ENCODE results near the gene TXNRD1.
"Not testable (repeated sequence)": the region's sequence is repeated elsewhere in the genome, so short reads cannot be mapped to it uniquely, and the experiment has no call there.

Gene TXNRD1

GRCh38 chr12:104197264-104197663 is 18.3 kb upstream of the TXNRD1 start:
- FAIRE-seq: no peak

GRCh38 chr12:104199964-104200363 is 15.6 kb upstream of the TXNRD1 start:
- no peak for FAIRE-seq

- no peak for FAIRE-seq
Measured at GRCh38 chr12:104201238-104202001, 14.2 kb upstream of the TXNRD1 start.

DNA sequence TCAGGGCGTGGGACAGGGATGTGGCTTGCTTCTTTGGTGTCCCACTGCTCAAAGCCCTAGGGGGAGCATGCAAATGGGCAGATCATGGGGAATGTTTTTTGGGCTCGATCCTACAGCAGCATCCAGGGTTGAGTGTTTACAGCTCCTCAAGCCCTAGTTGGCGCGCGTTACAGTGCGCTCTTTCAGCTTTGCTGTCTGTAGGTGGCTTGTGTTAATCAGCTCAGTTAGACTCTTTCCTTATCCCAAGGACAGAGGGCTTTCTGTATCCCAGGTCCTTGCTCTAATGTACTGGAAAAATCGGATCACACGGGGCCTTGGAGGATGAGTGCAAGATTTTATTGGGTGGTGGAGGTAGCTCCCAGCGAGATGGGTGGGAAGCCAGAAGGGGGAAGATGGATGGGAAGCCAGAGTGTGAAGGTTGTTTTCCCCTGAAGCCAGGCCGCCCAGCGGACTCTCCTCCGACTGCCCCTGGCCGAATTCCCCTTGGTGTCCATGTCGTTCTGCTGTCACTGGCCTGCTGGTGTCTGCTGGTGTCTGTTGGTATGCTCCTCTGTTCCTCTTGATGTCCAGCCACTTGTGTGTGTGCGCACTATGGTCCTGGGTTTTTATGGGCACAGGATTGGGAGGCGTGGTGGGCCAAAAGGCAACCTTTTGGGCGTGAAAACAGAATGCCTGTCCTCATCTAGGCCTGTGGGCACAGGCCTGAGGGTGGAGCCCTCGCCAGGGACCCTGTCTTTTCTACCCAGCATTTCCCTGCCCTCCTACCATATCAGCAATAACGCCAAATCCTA is 10.7 kb upstream of the TXNRD1 start:
- no peak for FAIRE-seq

GRCh38 chr12:104207416-104208205 is 8.0 kb upstream of the TXNRD1 start:
- no peak for FAIRE-seq

DNA sequence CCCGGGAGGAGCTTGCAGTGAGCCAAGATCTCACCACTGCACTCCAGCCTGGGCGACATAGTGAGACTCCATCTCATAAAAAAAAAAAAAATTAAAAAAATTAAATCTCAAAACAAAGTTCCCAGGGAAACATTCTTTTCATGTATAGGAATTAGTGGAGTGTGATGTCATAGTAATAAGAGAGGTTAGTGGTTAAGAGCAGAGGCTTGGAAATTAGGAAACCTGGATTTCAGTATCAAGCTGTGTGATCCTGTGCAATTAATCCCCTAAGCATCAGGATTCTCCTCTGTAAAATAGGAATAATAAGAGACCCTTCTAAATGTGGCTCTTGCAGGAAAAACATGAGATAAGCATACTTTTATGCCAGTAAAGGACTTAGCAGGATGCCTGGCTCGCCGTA is 3.1 kb upstream of the TXNRD1 start:
- no peak for FAIRE-seq

DNA sequence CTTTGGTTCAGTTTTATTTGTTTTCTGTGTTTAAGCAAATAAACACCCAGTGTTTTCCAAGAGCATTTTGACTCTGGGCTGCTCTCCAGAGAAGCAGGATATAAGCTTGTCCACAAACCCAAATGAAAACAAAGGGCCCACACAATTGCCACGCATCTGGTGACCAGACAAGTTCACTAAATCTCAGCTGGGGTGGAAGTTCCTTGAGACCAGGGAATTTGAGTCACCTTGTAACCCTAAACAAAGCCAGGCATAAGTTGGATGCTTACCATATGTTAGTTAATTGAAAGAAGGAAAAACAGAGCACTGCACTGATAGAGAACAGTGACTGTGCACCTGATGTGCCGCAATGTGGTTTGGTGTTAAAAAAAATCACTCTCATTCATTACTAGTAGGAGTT is 1.6 kb upstream of the TXNRD1 start:
- FAIRE-seq: no peak

DNA sequence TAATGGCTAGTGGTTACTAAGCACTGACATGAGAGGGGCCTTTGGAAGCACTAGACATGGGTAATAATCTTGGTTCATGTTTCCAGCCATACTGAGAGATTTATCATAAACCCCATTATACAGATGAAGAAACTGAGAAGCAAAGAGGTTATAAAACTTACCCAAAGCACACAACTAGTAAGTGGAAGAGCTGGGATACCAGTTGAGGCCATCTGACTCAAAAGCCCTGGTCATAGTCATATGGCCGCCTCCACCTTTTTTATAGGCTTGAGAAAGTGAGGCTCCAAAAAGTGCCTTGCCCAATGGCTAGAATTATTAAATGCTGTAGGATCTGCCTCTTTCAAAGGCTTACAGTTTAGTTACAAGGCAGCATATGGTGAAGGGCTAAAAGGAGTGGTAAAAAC is 944 bp downstream of the TXNRD1 start:
- no peak for FAIRE-seq

GRCh38 chr12:104218506-104218905 is 2.9 kb downstream of the TXNRD1 start:
- not testable (repeated sequence) for FAIRE-seq

DNA sequence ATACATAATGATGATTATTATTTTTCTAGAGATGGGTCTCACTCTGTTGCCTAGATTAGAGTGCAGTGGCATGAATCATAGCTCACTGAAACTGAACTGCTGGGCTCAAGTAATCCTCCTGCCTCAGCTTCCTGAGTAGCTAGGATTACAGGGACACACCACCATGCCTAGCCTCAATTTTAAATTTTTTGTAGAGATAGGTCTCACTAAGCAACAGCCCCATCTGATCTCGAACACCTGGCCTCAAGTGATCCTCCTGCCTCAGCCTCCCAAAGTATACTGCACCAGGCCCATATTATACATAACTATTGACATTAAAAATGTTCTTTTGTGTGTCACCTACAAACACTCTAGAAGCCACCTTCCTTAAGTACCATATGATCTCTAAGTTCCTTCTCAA is 3.4 kb downstream of the TXNRD1 start:
- no peak for FAIRE-seq

DNA sequence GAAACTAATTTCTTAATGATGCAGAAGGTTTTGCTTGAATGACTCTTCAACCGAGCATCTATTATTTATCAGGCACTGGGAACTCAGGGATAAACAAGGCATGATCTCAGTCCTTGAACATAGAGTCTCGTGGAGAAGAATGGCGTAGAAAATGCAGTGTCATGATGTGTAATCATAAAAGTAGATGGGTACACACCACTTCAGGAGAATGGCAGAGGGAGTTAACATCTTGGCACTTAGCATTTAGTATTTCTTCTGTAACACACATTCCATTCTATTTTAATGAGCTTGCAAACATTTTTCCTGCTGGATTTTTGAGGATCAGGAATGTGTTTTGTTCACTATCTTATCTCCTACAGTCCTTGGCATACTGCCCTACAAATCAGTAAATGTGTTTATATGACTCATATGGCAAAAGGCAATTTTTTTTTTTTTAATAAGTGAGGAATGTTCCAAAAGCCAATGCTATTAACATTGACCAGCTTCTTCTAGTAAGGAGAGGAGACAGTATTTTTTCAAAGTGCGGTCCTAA is 3.8 kb downstream of the TXNRD1 start:
- no peak for FAIRE-seq

GRCh38 chr12:104219908-104220404 is 4.4 kb downstream of the TXNRD1 start:
- no peak for FAIRE-seq

DNA sequence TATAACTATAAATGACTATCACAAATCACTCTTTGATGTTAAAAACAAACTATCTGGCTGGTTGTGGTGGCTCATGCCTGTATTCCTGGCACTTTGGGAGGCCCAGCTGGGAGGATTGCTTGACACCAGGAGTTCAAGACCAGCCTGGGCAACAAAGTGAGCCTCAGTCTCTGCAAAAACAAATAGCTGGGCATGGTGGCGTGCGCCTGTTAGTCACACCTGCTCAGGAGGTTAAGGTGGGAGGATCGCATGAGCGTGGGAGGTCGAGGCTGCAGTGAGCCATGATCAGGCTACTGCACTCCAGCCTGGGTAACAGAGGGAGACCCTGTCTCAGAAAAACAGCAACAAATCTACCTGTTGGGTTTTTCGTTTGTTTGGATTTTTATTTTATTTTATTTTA is 5.4 kb downstream of the TXNRD1 start:
- FAIRE-seq: no peak

DNA sequence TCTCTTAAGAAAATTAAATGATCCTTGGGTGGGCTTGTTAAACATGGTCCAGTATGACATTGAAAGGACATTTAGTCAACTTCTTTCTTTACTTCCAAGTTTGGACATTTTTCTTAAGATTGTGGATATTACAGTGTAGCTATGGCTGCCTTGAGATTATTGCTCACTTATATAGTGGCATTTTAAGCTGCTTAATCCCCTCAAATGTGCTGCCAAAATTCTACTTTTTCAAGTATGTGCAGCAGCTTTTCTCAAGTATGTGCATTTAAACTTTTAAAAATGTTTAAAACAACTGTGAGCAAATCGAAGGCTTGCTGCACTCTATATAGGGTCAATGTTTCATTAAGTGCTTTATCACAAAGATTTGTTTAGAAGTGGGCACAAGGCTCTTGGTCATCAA is 7.4 kb downstream of the TXNRD1 start:
- no peak for FAIRE-seq

- FAIRE-seq: no peak
Measured at GRCh38 chr12:104223712-104224111, 8.1 kb downstream of the TXNRD1 start.

GRCh38 chr12:104226672-104227071 is 11.1 kb downstream of the TXNRD1 start:
- FAIRE-seq: no peak

DNA sequence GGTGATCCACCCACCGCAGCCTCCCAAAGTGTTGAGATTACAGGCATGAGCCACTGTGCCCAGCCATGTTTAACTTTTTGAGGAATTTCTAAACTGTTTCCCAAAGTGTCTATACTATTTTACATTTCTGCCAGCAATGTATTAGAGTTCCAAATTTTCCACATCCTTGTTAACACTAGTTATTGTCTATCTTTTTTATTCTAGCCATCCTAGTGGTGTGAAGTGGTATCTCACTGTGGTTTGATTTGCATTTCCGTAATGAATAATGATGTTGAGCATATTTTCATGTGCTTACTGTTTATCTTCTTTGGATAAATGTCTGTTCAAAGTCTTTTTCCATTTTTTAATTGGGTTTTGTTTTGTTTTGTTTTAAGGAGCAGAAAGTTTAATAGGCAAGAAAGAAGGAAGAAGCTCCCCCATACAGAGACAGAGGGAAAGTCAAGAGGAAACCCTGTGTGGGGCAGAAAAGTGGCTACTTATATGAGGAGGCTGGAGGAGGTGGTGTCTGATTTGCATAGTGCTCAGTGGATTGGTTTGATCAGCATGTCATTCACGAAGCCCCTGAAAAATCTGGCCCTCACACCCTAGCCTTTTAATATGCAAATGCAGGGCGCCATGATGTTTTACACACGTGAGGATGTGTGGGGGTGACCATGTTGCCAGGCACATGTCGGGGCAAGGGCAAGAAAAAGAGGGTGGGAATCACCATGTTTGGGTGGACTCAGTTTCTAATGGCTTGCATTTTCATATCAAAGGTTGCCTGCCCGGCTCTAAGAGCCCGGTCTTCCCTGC is 14.9 kb downstream of the TXNRD1 start:
- no peak for FAIRE-seq

- FAIRE-seq: no peak
Measured at GRCh38 chr12:104232609-104233280, 17.2 kb downstream of the TXNRD1 start.

GRCh38 chr12:104234926-104235499 is 19.4 kb downstream of the TXNRD1 start:
- FAIRE-seq: no peak

DNA sequence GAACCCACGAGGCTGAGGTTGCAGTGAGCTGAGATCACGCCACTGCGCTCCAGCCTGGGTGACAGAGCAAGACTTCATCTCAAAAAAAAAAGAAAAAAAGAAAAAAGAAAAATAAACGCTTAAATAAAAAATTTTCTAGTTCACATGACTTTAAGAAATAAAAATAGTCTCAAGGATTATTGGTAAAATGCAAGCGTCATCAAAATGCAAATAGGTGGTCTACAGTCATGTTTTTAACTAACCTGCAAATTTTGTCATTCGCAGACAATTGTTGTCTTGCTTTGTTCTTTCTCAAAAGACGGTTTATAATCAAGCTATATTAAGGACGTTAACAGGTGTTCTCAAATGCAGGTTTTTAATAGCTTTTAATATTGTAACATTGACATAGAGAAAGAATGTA is 22.4 kb downstream of the TXNRD1 start:
- FAIRE-seq: no peak

DNA sequence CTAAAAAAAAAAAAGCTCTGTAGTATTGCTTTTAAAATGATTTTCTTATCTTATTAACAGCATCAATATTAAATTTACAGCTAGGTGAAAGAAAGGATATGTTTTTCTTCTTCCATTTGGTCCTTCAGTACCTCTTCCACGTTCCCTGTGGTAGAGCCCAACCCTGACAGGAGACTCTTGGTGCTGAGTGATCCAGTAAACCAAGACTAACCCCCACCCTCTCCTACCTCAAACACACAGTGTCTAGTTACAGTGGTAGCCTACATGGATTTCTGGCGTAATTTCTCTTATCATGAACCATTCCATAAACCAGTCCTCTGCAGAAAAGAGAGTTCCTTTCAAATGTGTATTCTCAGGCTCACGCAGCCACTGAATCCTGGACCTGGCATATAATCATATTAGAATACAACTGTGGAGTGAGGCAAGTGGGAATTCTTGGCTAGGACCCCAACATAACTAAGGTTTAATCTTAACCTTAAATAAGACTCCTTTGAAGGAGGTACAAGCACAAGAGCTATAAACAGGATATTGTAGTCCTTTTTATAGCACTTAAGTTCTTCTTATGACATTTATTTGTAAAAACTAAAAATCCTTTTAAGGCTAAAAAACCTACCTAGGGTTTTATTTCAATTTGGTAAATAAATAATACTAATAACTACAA is 27.1 kb downstream of the TXNRD1 start:
- FAIRE-seq: no peak
